ENCODE results near the gene S100A7A. TPM values are rescaled to one million over a fixed set of nuclear protein-coding genes. Genes with fewer than 3 reads are reported as not detected.
A peak's percentile ranks its signal among the peaks of the same experiment; 100 is the strongest.

Gene S100A7A
- total and polyA plus RNA-seq, 2 of the 13 experiments (the other 11 are each of a cell fraction or from before 2014, with no cell fraction given): not detected

- no TSS peak for BruUV-seq (replicated peaks)
- no peaks in the 10 kb centered on the region for H3K9me3 ChIP-seq (ENCODE audit: low read length)
- H2AFZ ChIP-seq (ENCODE audit: low read length): no peak overlapping the region
- ChIA-PET CTCF (ENCODE audit: low intra/inter-chr PET ratio, low total read pairs) (no interaction called here), POLR2A (no interaction called here)
- no peak overlapping the region for H3K27ac ChIP-seq (ENCODE audit: extremely low read length, insufficient read depth, low read length)
- H3K9ac ChIP-seq (ENCODE audit: insufficient read depth, low read depth, low read length): no peak overlapping the region
- ATAC-seq (no peak), DNase-seq (ENCODE audit: low spot score) (peak; percentile 34), FAIRE-seq (peak; percentile 62)
- H3K4me3 ChIP-seq (replicated peaks in 1 of 3; ENCODE audit: insufficient read depth in 1 of 3, low read depth in 2 of 3, low read length in 3 of 3): no peak overlapping the region
- 0 out of 2 replicates have a peak, but pooled peaks cover 4% of the 10 kb centered on the region for H4K20me1 ChIP-seq (ENCODE audit: insufficient read depth, low read length)
- no peaks in the 10 kb centered on the region for H3K27me3 ChIP-seq (ENCODE audit: control insufficient read depth in 1 of 2, insufficient read depth in 2 of 2, low read length in 2 of 2)
- H3K79me2 ChIP-seq (ENCODE audit: insufficient read depth, low read length): no peaks in the 10 kb centered on the region
- no peak overlapping the region for H3K4me2 ChIP-seq (ENCODE audit: low read depth, low read length)
- no peaks in the 10 kb centered on the region for H3K36me3 ChIP-seq (replicated peaks in 1 of 2; ENCODE audit: control insufficient read depth in 1 of 2, insufficient read depth in 2 of 2, low read length in 2 of 2)
- no peaks in the 10 kb centered on the region for H3K4me1 ChIP-seq (ENCODE audit: insufficient read depth, low read length)
- in situ Hi-C loops (cut with HindIII; ENCODE audit: extremely low pct_ligation_motif_present, low pct_unique_long_range_greater_than_20kb): no loop called here
- WGBS (ENCODE audit: low lambda C conversion rate): 4% methylated on average over 6 of the region's 6 CpGs
- intact Hi-C loops (cut with micrococcal nuclease; ENCODE audit: unreplicated experiment): no loop called here
- TF ChIP-seq TFE3 (CRISPR knock-in tag; IDR thresholded peaks at IDR 0.05): peak; percentile 68
- TF ChIP-seq CREM (IDR thresholded peaks at IDR 0.05): peak; percentile 95
- peak; percentile 55; the same call in 1 of the 2 replicates for TF ChIP-seq CREM (CRISPR knock-in tag; IDR thresholded peaks at IDR 0.05)
- no peak for TF ChIP-seq ZNF616 (CRISPR knock-in tag; IDR thresholded peaks at IDR 0.05; ENCODE audit: low read depth)
- TF ChIP-seq IRF2 (CRISPR knock-in tag; IDR thresholded peaks at IDR 0.05): peak; percentile 56; the same call in 1 of the 2 replicates
- no peak for TF ChIP-seq FIP1L1 (IDR thresholded peaks at IDR 0.05; ENCODE audit: borderline replicate concordance, insufficient read depth, low read depth, low read length)
- no peak for TF ChIP-seq ZNF230 (CRISPR knock-in tag; IDR thresholded peaks at IDR 0.05)
- 0 out of 2 replicates have a peak, but pooled peaks have one; percentile 58 for TF ChIP-seq NFKBIZ (CRISPR knock-in tag; IDR thresholded peaks at IDR 0.05)
- peak; percentile 54; the same call in 1 of the 2 replicates for TF ChIP-seq NCOA2 (CRISPR knock-in tag; IDR thresholded peaks at IDR 0.05)
- no peak for TF ChIP-seq ZNF503 (CRISPR knock-in tag; IDR thresholded peaks at IDR 0.05)
- no peak for TF ChIP-seq LCORL (IDR thresholded peaks at IDR 0.05)
- no peak for TF ChIP-seq LCORL (CRISPR knock-in tag; IDR thresholded peaks at IDR 0.05)
- TF ChIP-seq ZNF776 (CRISPR knock-in tag; IDR thresholded peaks at IDR 0.05): no peak
- no peak for TF ChIP-seq SOX13 (IDR thresholded peaks at IDR 0.05)
- TF ChIP-seq SOX13 (CRISPR knock-in tag; conservative IDR thresholded peaks at IDR 0.05 in 1 of 2, IDR thresholded peaks at IDR 0.05 in 1 of 2): peak in 1 of 2 experiments; percentile 25; a peak in 1 of 4 replicates
- TF ChIP-seq ZNF335 (CRISPR knock-in tag; IDR thresholded peaks at IDR 0.05): 0 out of 2 replicates have a peak, but pooled peaks have one; percentile 45
- peak; percentile 61; the same call in 1 of the 2 replicates for TF ChIP-seq ZFP37 (CRISPR knock-in tag; IDR thresholded peaks at IDR 0.05; ENCODE audit: borderline replicate concordance)
- peak; percentile 81 for TF ChIP-seq ZBTB25 (CRISPR knock-in tag; IDR thresholded peaks at IDR 0.05)
- no peak for TF ChIP-seq ZNF597 (CRISPR knock-in tag; IDR thresholded peaks at IDR 0.05)
Observed at GRCh38 chr1:153422450-153423068, 6.2 kb downstream of the S100A7A start.
